Measurements from ENCODE around the gene BTF3L4.
"Not testable (repeated sequence)": the region's sequence is repeated elsewhere in the genome, so short reads cannot be mapped to it uniquely, and the experiment has no call there.

Gene BTF3L4

GRCh38 chr1:52055866-52056162 lies 281 bp upstream of the BTF3L4 start:
- DNase-seq = no peak

DNA sequence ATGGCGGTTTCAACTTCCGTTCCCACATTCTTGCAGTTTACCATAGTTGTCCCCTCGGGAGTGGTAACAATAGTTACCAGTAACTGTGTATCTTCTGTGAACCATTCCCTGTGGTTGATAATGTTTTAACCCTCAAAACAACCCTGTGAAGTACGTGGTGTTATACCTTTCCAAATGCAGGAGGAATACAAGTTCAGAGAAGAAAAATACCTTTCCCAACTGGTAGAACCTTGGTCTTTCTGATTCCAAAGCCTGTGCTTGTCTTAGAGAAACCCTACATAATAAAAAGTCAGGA lies 789 bp downstream of the BTF3L4 start:
- no peak for DNase-seq

- no peak for DNase-seq
Observed at GRCh38 chr1:52057255-52057654, 1.2 kb downstream of the BTF3L4 start.

DNA sequence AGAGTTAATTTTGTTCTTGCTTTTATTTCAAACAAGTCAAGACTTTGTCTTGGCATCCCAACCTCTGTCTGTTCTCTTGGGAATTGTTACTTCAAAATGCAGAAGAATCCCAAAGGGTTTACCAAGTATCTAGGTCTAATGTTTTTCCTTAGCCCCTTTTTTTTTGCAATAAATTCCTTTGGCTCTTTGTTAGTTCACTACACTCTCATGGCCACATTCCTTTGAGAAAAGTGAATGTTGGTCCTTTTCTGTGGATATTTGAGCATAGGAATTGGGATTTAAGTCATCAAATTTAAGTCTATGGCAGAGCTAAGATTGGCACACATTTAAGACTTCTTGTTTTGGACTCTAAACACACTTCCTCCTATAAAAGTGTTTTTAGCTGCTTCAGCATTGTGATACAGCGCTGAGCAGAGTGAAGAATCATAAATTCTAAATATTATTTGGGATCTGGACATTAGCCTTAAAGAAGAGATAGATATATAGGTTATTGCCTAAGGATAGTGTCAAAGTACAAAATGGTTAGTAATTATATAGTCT lies 1.9 kb downstream of the BTF3L4 start:
- DNase-seq = no peak

DNA sequence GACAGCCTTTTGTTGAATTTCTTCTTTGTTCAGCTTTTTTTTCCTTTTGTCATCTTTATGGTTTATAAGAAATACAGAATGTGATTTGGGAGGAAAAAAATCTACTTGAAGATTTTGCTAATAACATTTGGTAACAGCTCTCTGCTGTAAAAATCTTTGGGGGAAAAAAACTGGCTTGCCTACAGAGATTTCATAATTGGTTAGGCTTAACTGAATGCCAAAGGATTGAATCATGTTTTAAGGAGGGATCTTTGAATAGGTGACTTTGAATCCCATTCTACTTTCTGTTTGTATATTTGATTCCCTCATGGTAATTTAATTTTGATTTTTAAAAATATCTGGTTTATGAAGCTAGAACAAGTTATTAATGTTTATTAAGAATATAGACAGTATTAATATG lies 3.2 kb downstream of the BTF3L4 start:
- no peak for DNase-seq

- no peak for DNase-seq
Observed at GRCh38 chr1:52059888-52060287, 3.8 kb downstream of the BTF3L4 start.

DNA sequence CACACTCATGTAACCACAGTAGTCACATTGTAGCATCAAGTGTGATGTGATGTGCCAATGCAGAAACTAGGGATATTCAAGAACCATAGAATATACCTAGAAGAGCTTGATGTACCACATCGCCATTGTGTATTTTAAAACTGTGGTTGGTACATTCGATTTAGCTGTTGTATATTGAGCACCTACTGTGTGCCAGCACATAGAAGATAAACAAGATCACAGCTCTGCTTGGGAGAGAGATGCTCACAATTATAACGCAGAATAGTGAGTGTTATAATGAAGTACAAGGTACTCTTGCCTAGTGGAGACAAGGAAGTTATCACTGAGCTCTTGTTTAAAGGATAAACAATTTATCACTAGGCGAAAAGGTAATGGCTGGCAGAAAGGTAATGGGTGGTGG lies 4.7 kb downstream of the BTF3L4 start:
- DNase-seq = no peak

DNA sequence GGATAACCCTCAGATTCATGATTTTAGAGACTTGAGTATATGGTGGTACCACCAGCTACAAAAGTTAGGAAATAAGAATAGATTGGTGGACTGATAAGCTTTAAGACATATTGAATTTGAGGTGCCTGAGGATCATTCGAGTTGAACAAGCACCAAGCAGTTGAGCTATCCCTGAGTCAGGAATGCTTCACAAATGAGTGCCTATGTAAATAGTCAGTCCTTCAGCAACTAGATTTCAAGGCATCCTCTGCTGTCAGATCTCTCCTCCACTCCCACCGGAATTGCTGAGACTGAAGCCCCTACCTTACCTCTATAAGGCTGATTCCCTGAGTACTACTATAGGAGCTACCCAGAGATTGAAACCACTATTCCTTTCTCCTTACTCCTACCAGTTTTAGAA lies 7.1 kb downstream of the BTF3L4 start:
- DNase-seq = no peak

DNA sequence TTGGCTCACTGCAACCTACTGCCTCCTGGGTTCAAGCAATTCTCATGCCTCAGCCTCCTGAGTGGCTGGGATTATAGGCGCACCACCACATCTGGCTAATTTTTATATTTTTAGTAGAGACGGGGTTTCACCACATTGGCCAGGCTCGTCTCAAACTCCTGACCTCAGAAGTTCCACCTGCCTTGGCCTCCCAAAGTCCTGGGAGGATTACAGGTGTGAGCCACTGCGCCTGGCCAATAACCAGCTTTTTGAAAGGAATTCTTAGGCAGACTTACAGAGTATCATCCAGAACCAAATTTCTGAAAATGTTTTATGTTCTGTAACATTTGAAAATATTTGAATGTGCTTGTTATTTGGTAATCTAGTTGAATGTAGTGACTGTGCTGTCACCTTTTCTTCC lies 14.6 kb downstream of the BTF3L4 start:
- DNase-seq = no peak

- DNase-seq = no peak
Observed at GRCh38 chr1:52072291-52072690, 16.2 kb downstream of the BTF3L4 start.

DNA sequence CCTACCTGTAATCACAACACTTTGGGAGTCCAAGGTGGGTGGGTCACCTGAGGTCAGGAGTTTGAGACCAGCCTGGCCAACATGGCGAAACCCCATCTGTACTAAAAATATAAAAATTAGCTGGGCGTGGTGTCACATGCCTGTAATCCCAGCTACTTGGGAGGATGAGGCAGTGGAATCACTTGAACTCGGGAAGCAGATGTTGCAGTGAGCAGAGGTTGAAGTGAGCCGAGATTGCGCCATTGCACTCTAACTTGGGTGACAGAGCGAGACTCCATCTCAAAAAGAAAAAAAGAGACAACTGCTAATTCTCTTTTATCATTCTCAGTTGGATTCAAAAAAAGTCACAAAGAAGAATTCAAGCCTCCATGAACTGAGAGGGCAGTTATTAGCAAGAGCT lies 21.2 kb downstream of the BTF3L4 start:
- not testable (repeated sequence) for DNase-seq

DNA sequence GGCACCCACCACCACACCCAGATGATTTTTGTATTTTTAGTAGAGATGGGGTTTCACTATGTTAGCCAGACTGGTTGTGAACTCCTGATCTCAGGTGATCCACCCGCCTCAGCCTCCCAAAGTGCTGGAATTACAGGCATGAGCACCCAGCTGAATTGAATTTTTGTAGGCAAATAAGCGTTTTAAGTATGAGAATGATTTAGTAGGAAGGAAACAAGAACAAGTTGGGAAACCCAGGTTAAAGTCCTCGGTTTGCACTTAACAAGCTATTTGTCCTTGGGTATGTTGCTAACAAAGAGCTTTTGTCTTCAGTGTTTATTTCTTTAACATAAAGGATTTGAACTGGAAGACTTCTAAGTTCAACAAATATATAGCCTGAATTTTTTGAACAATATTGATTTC lies 23.9 kb downstream of the BTF3L4 start:
- no peak for DNase-seq

- not testable (repeated sequence) for DNase-seq
Observed at GRCh38 chr1:52087892-52088291, 31.8 kb downstream of the BTF3L4 start.

- not testable (repeated sequence) for DNase-seq
Observed at GRCh38 chr1:52094300-52094699, 38.2 kb downstream of the BTF3L4 start.

DNA sequence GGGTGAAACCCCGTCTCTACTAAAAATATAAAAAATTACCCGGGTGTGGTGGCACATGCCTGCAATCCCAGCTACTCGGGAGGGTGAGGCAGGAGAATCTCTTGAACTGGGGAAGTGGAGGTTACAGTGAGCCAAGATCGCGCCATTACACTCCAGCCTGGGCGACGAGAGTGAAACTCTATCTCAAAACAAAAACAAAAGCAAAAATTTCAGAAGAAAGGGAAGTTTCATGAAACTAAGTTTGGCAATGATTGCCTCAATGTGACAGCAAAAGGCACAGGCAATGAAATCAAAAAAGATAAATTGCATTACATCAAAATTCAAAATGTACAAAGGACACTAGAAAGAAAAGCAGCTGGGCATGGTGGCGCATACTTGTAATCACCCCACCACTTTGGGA lies 40.1 kb downstream of the BTF3L4 start:
- DNase-seq = no peak

- no peak for DNase-seq
Observed at GRCh38 chr1:52098139-52098871, 42.2 kb downstream of the BTF3L4 start.

DNA sequence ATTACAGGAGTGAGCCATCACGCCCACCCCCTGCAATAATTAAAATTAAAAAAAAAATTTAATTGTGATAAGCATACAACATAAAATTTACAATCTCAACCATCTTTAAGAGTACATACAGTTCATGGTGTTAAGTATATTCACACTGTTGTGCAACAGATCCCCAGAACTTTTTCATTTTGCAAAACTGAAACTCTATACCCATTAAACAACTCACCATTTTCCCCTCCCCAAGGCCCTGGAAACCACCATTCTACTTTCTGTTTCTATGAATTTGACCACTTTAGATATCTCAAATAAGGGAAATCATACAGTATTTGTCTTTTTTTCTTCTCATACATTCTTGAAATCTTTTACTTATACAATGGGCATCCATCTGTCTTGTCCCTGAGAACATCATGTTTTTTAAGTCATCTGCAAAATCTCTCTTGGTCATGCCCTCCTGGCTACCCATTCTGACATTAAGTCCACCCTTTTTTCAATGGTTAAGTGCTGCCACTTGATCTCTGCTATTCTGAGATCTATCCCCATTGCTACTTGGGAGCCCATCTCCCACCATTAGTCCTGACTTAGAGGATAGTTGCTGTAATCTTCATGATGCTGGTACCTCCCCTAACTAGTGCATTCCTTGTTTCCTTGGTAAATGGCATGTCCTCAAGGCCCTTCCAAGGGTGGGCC lies 46.4 kb downstream of the BTF3L4 start:
- no peak for DNase-seq

- no peak for DNase-seq
Observed at GRCh38 chr1:52111492-52111891, 55.4 kb downstream of the BTF3L4 start.

DNA sequence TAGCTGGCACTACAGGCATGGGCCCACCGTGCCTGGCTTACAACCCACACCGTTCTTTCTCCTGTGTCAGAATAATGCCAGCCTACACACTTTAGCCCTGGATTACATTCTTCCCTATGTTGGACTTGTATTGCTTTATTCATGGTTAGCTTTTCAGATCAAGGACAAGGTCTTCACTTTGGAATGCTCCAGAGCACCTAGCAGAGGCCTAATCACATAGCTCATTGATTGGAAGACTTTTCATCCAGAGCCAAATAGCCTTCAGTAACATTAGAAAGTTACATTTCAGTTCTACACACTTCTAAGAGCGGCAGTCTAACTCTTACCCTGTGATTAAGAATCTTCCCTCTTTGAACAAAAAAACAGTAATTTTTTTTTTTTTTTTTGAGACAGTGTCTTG lies 56.4 kb downstream of the BTF3L4 start:
- DNase-seq = no peak

DNA sequence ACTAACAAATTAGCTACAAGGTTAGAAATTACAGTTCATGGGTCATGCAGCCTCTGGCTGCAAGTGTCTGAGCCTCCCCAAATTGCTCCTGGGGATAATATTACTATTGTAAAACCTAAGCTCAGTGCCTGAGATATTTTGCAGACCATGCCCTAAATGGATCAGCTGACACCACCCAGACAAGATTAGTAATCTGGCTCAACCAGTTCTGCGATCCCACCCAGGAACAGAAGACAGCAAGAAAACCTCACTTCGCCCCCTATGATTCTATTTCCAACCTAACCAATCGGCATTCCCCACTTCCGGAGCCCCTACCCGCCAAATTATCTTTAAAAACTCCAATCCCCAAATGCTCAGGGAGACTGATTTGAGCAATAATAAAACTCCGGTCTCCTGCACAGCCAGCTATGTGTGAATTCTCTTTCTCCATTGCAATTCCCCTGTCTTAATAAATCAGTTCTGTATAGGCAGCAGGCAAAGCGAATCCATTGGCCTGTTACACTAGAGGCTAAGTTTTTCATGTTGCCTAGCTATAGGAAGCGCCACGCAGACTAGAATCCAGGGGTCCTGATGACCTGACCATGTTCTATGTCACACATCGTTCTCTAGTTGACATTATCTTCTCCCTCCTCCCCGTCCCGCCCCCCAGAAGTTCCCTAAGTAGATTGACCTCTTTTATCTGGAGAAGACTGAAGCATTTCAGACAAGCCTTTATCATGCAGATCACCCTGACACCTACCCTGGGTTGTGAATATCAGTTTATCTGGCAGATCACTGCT lies 63.4 kb downstream of the BTF3L4 start:
- no peak for DNase-seq

DNA sequence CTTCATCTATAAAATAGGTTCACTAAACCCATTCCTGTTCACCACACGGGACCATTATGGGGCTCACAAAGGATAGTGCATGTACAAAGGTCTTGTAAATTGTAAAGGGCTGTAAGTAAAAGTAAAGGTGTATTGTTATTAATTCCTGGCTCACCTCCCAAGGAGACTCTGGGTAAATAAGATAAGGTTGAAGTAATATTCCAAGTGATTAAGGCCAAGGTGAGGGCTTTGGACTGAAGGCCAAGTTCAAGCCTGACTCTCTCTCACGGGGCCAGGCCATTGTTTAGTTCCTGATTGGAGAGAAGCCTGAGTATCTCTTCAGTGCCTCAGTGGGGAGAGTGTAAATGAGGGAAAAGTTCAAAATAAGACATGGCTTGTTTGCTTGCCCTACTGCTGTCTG lies 66.3 kb downstream of the BTF3L4 start:
- DNase-seq = no peak

- DNase-seq = no peak
Observed at GRCh38 chr1:52123622-52124021, 67.5 kb downstream of the BTF3L4 start.

DNA sequence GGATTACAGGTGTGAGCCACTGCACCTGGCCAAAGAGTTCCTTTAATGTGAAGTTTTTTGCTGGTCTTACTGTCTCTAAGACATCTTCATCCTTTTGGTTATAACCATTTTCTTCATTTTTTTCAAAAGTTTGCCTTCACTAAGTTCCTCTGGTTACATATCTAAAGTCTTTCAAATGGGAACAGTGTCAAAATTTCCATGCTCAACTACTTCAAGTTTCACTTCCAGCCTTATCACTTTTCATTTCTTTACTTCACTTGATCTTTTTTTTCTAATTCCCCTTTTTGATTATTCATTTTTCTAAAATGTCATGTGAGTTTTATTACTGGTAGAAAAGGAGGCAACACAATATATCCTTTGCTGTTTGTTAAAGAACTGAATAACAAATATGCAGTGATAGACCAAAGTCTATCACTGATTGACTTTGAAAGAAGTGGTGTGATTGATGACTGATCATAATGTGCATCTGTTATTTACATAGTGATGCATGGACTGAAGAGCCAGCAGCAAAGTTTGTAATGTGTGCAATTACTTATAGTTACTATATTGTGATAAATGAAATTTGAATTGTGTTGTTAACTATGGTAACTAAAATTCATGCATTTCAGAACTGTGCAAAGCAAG lies 69.8 kb downstream of the BTF3L4 start:
- DNase-seq = no peak
